Tibial artery (tissue), 4 donors: ENCODE data around the gene EPB41L4B.

Experiments used
- DNase-seq, 2 donors: peaks; one replicate each; pipeline ENCODE4 v3.0.0-alpha.2; 2019
- H3K27ac ChIP-seq, 2 donors: fragments of 200-600 bp; sonication (generic) in 1 of 2; 1 replicate in 1 of 2; 2 replicates in 1 of 2; pipeline ENCODE4 v1.5.1; 2018 to 2019; ENCODE audit warnings: mild to moderate bottlenecking in 1 of 2
- H3K27me3 ChIP-seq, 2 donors: fragments of 200-600 bp; sonication (generic) in 1 of 2; one replicate each; pipeline versions ENCODE4 v1.5.1 to v1.6.0; 2016 to 2019
- H3K36me3 ChIP-seq, 3 donors: fragments of 200-600 bp; sonication (generic) in 2 of 3; one replicate each; pipeline ENCODE4 v1.5.1; 2016 to 2019; ENCODE audit warnings: mild to moderate bottlenecking in 2 of 3
- H3K4me1 ChIP-seq, 4 donors: fragments of 200-600 bp; sonication (generic) in 2 of 4; 1 replicate in 3 of 4; 2 replicates in 1 of 4; pipeline ENCODE4 v1.5.1; 2016 to 2019
- H3K4me3 ChIP-seq, 2 donors: fragments of 200-600 bp; sonication (generic) in 1 of 2; 1 replicate in 1 of 2; 2 replicates in 1 of 2; pipeline ENCODE4 v1.5.1; 2018 to 2019; ENCODE audit warnings: mild to moderate bottlenecking in 2 of 2
- H3K9me3 ChIP-seq, 3 donors: fragments of 200-600 bp; sonication (generic) in 1 of 3; one replicate each; pipeline ENCODE4 v1.5.1; 2016 to 2019
- intact Hi-C: fragments of 100-400 bp; cut with DNase I; formaldehyde crosslinking; loops from one replicate; pipeline ENCODE4 v1.15.0; 2023; ENCODE audit warnings: low total_unique reads
- TF ChIP-seq, protein P1 (sequence below), 2 experiments: fragments of 200-600 bp in 1 of 2; fragments of 450-650 bp in 1 of 2; IDR thresholded peaks; one replicate each; pipeline ENCODE4 v1.5.1; 2017 to 2019; ENCODE audit warnings: antibody characterized with exemption in 2 of 2, mild to moderate bottlenecking in 1 of 2, moderate library complexity in 1 of 2

The EPB41L4B gene

DNA sequence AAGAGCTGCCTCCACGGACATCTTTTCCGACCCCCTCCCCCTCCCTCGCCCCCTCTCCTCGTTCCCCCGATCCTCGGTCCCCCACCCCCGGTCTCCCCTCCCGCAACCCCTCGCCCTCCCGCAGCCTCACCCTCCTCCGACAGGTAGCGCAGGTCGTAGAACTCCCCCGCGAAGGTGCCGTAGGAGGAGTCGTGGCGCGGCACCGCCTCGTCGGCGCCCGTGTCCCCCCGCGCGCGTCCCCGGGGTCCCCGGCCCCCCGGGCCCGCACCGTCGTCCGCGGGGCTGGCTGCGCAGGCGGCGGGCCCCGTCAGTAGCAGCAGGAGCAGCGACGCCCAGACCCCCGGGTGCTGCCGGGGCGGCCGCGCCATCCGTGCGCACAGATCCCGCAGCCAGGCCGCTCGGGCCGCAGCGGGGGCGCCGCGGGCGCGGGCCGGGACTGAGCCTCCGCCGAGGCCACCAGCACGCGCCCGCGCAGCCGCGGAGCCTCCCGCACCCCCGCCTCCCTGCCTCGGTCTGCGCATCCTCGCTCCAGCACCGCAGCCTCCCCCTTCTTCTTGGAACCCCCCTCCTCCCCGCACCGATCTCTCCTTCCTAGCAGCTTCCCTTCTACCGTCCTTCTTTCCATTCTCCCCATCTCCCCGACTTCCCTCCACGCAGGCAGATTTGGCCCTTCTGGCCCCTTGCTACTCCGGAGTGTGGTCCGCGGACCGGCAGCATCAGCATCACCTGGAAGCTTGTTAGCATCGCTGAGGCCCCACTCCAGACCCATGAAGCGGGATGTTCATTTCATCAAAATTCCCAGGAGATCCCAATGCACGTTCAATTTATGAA is 153.9 kb downstream of the EPB41L4B start, which contains the start of gene FRRS1L:
Gene FRRS1L, minus strand, starts transcription at position 479 of the 831 bp plus-strand sequence. Its CDS starts 111 bp downstream, at position 368.
- no peak within 1 kb of the TSS for H3K27ac ChIP-seq
- TF ChIP-seq, protein P1, sequence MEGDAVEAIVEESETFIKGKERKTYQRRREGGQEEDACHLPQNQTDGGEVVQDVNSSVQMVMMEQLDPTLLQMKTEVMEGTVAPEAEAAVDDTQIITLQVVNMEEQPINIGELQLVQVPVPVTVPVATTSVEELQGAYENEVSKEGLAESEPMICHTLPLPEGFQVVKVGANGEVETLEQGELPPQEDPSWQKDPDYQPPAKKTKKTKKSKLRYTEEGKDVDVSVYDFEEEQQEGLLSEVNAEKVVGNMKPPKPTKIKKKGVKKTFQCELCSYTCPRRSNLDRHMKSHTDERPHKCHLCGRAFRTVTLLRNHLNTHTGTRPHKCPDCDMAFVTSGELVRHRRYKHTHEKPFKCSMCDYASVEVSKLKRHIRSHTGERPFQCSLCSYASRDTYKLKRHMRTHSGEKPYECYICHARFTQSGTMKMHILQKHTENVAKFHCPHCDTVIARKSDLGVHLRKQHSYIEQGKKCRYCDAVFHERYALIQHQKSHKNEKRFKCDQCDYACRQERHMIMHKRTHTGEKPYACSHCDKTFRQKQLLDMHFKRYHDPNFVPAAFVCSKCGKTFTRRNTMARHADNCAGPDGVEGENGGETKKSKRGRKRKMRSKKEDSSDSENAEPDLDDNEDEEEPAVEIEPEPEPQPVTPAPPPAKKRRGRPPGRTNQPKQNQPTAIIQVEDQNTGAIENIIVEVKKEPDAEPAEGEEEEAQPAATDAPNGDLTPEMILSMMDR (IDR thresholded peaks at IDR 0.05), result no peak
- H3K4me3 ChIP-seq, result peak within 1 kb of the TSS; percentile 14 to 24
- H3K27me3 ChIP-seq, result peaks cover 0 to 50% of the 10 kb centered on the region in 2 donors
- DNase-seq, result no peak
- intact Hi-C loops, result no loop called here
- H3K4me1 ChIP-seq, result peaks cover 0 to 4% (median 0%) of the 10 kb centered on the region in 4 donors
- H3K9me3 ChIP-seq, result no peaks in the 10 kb centered on the region
- no peaks in the 10 kb centered on the region for H3K36me3 ChIP-seq

DNA sequence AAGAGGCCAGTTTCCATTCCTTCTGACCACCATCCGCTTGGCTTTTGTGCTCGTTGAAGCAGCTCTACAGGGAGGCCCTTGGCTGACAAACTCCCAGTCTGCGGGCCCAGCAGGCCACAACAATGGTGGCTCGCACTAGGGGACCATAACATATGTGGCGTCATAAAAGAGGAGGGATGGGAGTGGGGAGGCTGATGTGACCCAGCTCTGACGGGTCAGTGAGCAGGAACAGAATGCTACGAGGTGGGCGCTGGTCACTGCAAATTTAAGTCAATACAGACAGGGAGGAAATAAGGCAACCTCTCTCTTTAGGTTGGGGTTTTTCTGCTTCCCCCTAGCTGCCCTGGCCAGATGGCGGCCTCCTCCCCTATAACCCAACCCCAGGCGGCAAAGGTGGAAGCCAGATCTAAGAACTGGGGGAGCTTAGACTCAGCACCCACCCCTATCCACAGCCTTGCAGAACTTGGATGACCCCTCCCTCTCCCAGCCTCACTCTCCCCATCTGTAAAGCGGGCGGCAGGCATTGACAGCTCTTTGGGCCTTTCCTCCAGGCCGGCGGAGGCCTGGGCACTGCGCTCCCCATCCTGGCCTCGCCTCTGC is 154.6 kb downstream of the EPB41L4B start:
- Histone ChIP-seq H3K4me1 (peaks cover 0 to 4% (median 0%) of the 10 kb centered on the region in 4 donors), H3K27ac (no peak overlapping the region), H3K4me3 (no peak overlapping the region), H3K27me3 (peaks cover 0 to 50% of the 10 kb centered on the region in 2 donors), H3K36me3 (no peaks in the 10 kb centered on the region), H3K9me3 (no peaks in the 10 kb centered on the region)
- TF ChIP-seq, protein P1 (IDR thresholded peaks at IDR 0.05), result no peak
- DNase-seq, result no peak
- intact Hi-C loops, result no loop called here

DNA sequence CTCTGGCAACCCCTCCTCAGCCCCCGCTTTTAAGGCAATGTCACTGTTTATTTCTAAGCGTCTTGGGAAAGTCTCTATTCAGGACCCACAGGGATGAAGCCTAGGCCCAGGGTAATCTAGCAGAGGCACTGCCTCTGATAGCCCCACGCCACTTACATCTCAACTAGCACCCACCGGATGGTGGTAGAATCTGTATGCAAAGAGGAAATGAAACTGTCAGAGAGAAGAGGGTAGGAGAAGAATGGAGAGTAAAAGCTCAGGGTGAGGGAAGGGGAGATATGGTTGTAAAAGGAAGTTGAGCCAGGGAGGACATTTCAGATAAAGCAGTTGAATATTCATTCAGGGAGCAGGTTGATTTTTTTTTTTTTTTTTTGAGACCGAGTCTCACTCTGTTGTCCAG is 156.8 kb downstream of the EPB41L4B start:
- Histone ChIP-seq H3K27me3 (peaks cover 0 to 49% of the 10 kb centered on the region in 2 donors), H3K4me1 (peaks cover 0 to 4% (median 0%) of the 10 kb centered on the region in 4 donors), H3K36me3 (no peaks in the 10 kb centered on the region), H3K4me3 (no peak overlapping the region), H3K9me3 (no peaks in the 10 kb centered on the region), H3K27ac (no peak overlapping the region)
- intact Hi-C loops, result no loop called here
- TF ChIP-seq, protein P1 (IDR thresholded peaks at IDR 0.05), result no peak
- no peak for DNase-seq

DNA sequence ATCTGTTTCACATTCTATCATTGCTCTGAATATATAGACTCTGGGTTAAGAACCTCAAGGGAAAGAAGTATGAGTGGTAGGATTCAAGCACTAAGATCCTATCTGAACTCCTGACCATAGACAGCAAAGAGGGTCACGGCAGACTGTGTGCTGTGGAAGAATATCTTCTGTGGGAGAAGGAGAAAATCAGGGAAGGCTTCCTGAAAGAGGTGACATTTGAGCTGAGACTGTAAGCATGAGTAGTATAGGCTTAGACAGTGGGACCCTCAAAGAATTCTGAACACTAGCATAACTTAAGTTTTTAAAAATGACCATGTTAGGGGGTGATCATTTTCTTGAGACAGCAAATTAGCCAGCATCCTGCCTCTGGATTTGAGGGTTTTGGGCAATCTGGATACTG is 157.7 kb downstream of the EPB41L4B start:
- Histone ChIP-seq H3K9me3 (no peaks in the 10 kb centered on the region), H3K27me3 (peaks cover 0 to 44% of the 10 kb centered on the region in 2 donors), H3K4me1 (peaks cover 0 to 4% (median 0%) of the 10 kb centered on the region in 4 donors), H3K27ac (no peak overlapping the region), H3K36me3 (no peaks in the 10 kb centered on the region), H3K4me3 (no peak overlapping the region)
- no peak for DNase-seq
- TF ChIP-seq, protein P1 (IDR thresholded peaks at IDR 0.05), result no peak
- intact Hi-C loops, result no loop called here

DNA sequence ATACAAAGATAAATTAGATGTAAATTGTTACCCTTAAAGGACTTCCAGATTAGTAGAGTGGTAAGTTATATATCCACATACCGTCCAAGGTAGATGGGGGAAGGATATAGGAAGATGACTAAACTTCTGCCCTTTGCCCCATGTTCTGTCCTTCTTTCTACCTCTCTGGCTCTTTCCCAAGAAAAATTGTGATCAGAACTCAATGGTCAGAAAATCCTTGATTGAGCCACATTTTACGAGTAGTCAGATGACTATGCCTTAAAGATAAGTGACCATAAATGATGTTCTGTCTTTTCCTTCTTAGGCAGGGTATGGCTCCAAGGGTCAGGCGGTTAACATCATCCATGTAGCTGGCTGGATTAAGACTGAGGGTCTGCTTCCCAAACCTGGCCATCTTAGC is 158.2 kb downstream of the EPB41L4B start:
- intact Hi-C loops, result no loop called here
- Histone ChIP-seq H3K4me1 (peaks cover 0 to 4% (median 0%) of the 10 kb centered on the region in 4 donors), H3K36me3 (no peaks in the 10 kb centered on the region), H3K27me3 (peaks cover 0 to 39% of the 10 kb centered on the region in 2 donors), H3K27ac (no peak overlapping the region), H3K9me3 (no peaks in the 10 kb centered on the region), H3K4me3 (no peak overlapping the region)
- TF ChIP-seq, protein P1 (IDR thresholded peaks at IDR 0.05), result no peak
- DNase-seq, result no peak
